GM19238 (cell line): Measurements from ENCODE around the gene PFN4.
"Not testable (repeated sequence)": the region's sequence is repeated elsewhere in the genome, so short reads cannot be mapped to it uniquely, and the experiment has no call there.

ENCODE experiments used
- DNase-seq: peaks from one replicate; pipeline ENCODE4 v3.0.0; 2011; ENCODE audit warnings: low spot score; ENCODE audit not compliant: insufficient read length

The PFN4 gene

GRCh38 chr2:24123195-24123921 lies at the start of gene PFN4, which contains the start of gene FAM228B:
TSS of gene PFN4 (minus strand) at chr2:24123334. CDS start at chr2:24122535, 799 bp downstream.
TSS of gene FAM228B (plus strand) at chr2:24123469. CDS start at chr2:24124362, 893 bp downstream.
- peak; percentile 87 for DNase-seq

- DNase-seq = no peak
These were observed 45.9 kb upstream of the PFN4 start for GRCh38 chr2:24169023-24169422.

GRCh38 chr2:24164416-24164973 lies 41.4 kb upstream of the PFN4 start:
- DNase-seq = peak; percentile 39

GRCh38 chr2:24163601-24164000 lies 40.5 kb upstream of the PFN4 start:
- DNase-seq = no peak

GRCh38 chr2:24163186-24163585 lies 40.1 kb upstream of the PFN4 start:
- DNase-seq = no peak

GRCh38 chr2:24162494-24162893 lies 39.4 kb upstream of the PFN4 start:
- no peak for DNase-seq

GRCh38 chr2:24160761-24161160 lies 37.6 kb upstream of the PFN4 start:
- no peak for DNase-seq

GRCh38 chr2:24159708-24160107 lies 36.6 kb upstream of the PFN4 start:
- DNase-seq = no peak

GRCh38 chr2:24158131-24158530 lies 35.0 kb upstream of the PFN4 start:
- DNase-seq = no peak

- DNase-seq = no peak
These were observed 30.3 kb upstream of the PFN4 start for GRCh38 chr2:24153478-24153877.

GRCh38 chr2:24152413-24153197 lies 29.5 kb upstream of the PFN4 start:
- DNase-seq = no peak

GRCh38 chr2:24147364-24147763 lies 24.2 kb upstream of the PFN4 start:
- no peak for DNase-seq

GRCh38 chr2:24140305-24140704 lies 17.2 kb upstream of the PFN4 start:
- DNase-seq = not testable (repeated sequence)

GRCh38 chr2:24132543-24132942 lies 9.4 kb upstream of the PFN4 start:
- no peak for DNase-seq

- DNase-seq = no peak
These were observed 2.8 kb upstream of the PFN4 start for GRCh38 chr2:24125956-24126355.

GRCh38 chr2:24123922-24124580 lies 917 bp upstream of the PFN4 start:
- DNase-seq = no peak

GRCh38 chr2:24122366-24123194 lies 554 bp downstream of the PFN4 start:
- DNase-seq = no peak

GRCh38 chr2:24121469-24121868 lies 1.7 kb downstream of the PFN4 start:
- no peak for DNase-seq

GRCh38 chr2:24121066-24121465 lies 2.1 kb downstream of the PFN4 start:
- DNase-seq = no peak

GRCh38 chr2:24117902-24118301 lies 5.2 kb downstream of the PFN4 start:
- no peak for DNase-seq

- DNase-seq = no peak
These were observed 8.1 kb downstream of the PFN4 start for GRCh38 chr2:24115057-24115456.
